Stimulated activated CD8-positive, alpha-beta memory T cell treated with anti-CD3 and anti-CD28 coated beads, Interleukin-15, amount 100 ng/mL, for 24 hours (primary cell): ENCODE results near the gene NMT1.

Experiments used
- DNase-seq: peaks from one replicate; pipeline ENCODE4 v3.0.0-alpha.2; 2020; ENCODE audit warnings: low read depth

Gene NMT1

GRCh38 chr17:45081047-45081703 lies 20.1 kb downstream of the NMT1 start:
- DNase-seq, result no peak

GRCh38 chr17:45086391-45086790 lies 25.3 kb downstream of the NMT1 start:
- DNase-seq, result no peak

GRCh38 chr17:45086865-45087503 lies 25.9 kb downstream of the NMT1 start:
- no peak for DNase-seq

GRCh38 chr17:45087504-45087975 lies 26.4 kb downstream of the NMT1 start:
- DNase-seq, result no peak

- DNase-seq, result no peak
These were observed 26.9 kb downstream of the NMT1 start for GRCh38 chr17:45087978-45088377.

- DNase-seq, result no peak
These were observed 27.6 kb downstream of the NMT1 start for GRCh38 chr17:45088741-45089140.

GRCh38 chr17:45090711-45091110 lies 29.6 kb downstream of the NMT1 start:
- DNase-seq, result no peak

GRCh38 chr17:45091778-45092425 lies 30.8 kb downstream of the NMT1 start:
- no peak for DNase-seq

GRCh38 chr17:45092911-45093430 lies 31.9 kb downstream of the NMT1 start:
- DNase-seq, result no peak

GRCh38 chr17:45093444-45094110 lies 32.5 kb downstream of the NMT1 start:
- no peak for DNase-seq

- no peak for DNase-seq
These were observed 35.0 kb downstream of the NMT1 start for GRCh38 chr17:45096141-45096540.

- DNase-seq, result no peak
These were observed 35.8 kb downstream of the NMT1 start for GRCh38 chr17:45096926-45097325.

- DNase-seq, result no peak
These were observed 37.2 kb downstream of the NMT1 start for GRCh38 chr17:45098081-45098868.

- peak; percentile 30 for DNase-seq
These were observed 37.9 kb downstream of the NMT1 start for GRCh38 chr17:45098869-45099616.

GRCh38 chr17:45101546-45101882 lies 40.4 kb downstream of the NMT1 start:
- DNase-seq, result no peak

- no peak for DNase-seq
These were observed 41.0 kb downstream of the NMT1 start for GRCh38 chr17:45101883-45102811.

- no peak for DNase-seq
These were observed 41.7 kb downstream of the NMT1 start for GRCh38 chr17:45102856-45103255.

- DNase-seq, result no peak
These were observed 42.2 kb downstream of the NMT1 start for GRCh38 chr17:45103269-45103795.

- no peak for DNase-seq
These were observed 42.9 kb downstream of the NMT1 start for GRCh38 chr17:45104029-45104428.

- DNase-seq, result no peak
These were observed 43.4 kb downstream of the NMT1 start for GRCh38 chr17:45104497-45104896.
